HTR-8/SVneo (cell line): ENCODE measurements around the gene SLC16A1.
"Not testable (repeated sequence)": the region's sequence is repeated elsewhere in the genome, so short reads cannot be mapped to it uniquely, and the experiment has no call there.

Source experiments
- DNase-seq: peaks from one replicate; pipeline ENCODE4 v3.0.0; 2011; ENCODE audit warnings: low spot score, mixed read lengths; ENCODE audit not compliant: insufficient read length
- FAIRE-seq: peaks from 2 replicates; lab custom pipeline; 2011; peaks lifted over from hg19 to GRCh38; lab: Jason Lieb, UNC

Gene SLC16A1

GRCh38 chr1:112974646-112975045 lies 18.6 kb upstream of the SLC16A1 start:
- FAIRE-seq (no peak), DNase-seq (no peak)

- DNase-seq (no peak), FAIRE-seq (no peak)
Measured at GRCh38 chr1:112973788-112974187, 17.8 kb upstream of the SLC16A1 start.

GRCh38 chr1:112971006-112971405 lies 15.0 kb upstream of the SLC16A1 start:
- FAIRE-seq (no peak), DNase-seq (no peak)

GRCh38 chr1:112964347-112964746 lies 8.4 kb upstream of the SLC16A1 start:
- DNase-seq (no peak), FAIRE-seq (no peak)

- FAIRE-seq: no peak
Measured at GRCh38 chr1:112961072-112961471, 5.1 kb upstream of the SLC16A1 start.

GRCh38 chr1:112960384-112960783 lies 4.4 kb upstream of the SLC16A1 start:
- no peak for FAIRE-seq
- DNase-seq: no peak

More at GRCh38 chr1:112961072-112961471, 5.1 kb upstream of the SLC16A1 start:
- DNase-seq: no peak

- not testable (repeated sequence) for FAIRE-seq, DNase-seq
Measured at GRCh38 chr1:112958236-112958635, 2.2 kb upstream of the SLC16A1 start.

GRCh38 chr1:112957133-112957812 lies 1.3 kb upstream of the SLC16A1 start:
- peak; percentile 62 for DNase-seq
- no peak for FAIRE-seq

GRCh38 chr1:112956544-112957132 lies 642 bp upstream of the SLC16A1 start:
- DNase-seq (no peak), FAIRE-seq (no peak)

- FAIRE-seq (no peak), DNase-seq (peak; percentile 32)
Measured at GRCh38 chr1:112954945-112955772, 837 bp downstream of the SLC16A1 start.

GRCh38 chr1:112954017-112954650 lies 1.9 kb downstream of the SLC16A1 start:
- DNase-seq: no peak
- no peak for FAIRE-seq

GRCh38 chr1:112950426-112950825 lies 5.6 kb downstream of the SLC16A1 start:
- DNase-seq (no peak), FAIRE-seq (no peak)

GRCh38 chr1:112946683-112947082 lies 9.3 kb downstream of the SLC16A1 start:
- no peak for FAIRE-seq
- DNase-seq: no peak

- no peak for DNase-seq
- FAIRE-seq: no peak
Measured at GRCh38 chr1:112939810-112940209, 16.2 kb downstream of the SLC16A1 start.

- no peak for FAIRE-seq
- no peak for DNase-seq
Measured at GRCh38 chr1:112938210-112938609, 17.8 kb downstream of the SLC16A1 start.

GRCh38 chr1:112937495-112937894 lies 18.5 kb downstream of the SLC16A1 start:
- DNase-seq (no peak), FAIRE-seq (no peak)

GRCh38 chr1:112937070-112937469 lies 18.9 kb downstream of the SLC16A1 start:
- DNase-seq: no peak
- FAIRE-seq: no peak

GRCh38 chr1:112935461-112936111 lies 20.4 kb downstream of the SLC16A1 start:
- FAIRE-seq (no peak), DNase-seq (peak; percentile 10)

GRCh38 chr1:112934577-112934976 lies 21.4 kb downstream of the SLC16A1 start:
- no peak for FAIRE-seq
- no peak for DNase-seq
